ENCODE results near the gene ASCL1. TPM values are rescaled to one million over a fixed set of nuclear protein-coding genes. Genes with fewer than 3 reads are reported as not detected.

Gene ASCL1
- total and polyA plus RNA-seq, 2 of the 13 experiments (the other 11 are each of a cell fraction or from before 2014, with no cell fraction given): not detected

DNA sequence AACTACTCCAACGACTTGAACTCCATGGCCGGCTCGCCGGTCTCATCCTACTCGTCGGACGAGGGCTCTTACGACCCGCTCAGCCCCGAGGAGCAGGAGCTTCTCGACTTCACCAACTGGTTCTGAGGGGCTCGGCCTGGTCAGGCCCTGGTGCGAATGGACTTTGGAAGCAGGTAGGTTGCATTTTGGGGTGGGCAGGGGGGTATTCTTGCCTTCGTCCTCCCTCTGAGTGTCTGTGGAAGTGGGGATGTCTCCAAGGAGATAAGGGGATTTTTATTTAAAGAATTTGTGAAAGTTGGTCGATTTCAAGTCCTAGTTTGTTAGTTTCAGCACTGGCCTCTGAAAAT is 1.3 kb downstream of the ASCL1 start:
- intact Hi-C loops (cut with micrococcal nuclease; ENCODE audit: unreplicated experiment): no loop called here
- H3K27me3 ChIP-seq (ENCODE audit: control insufficient read depth in 1 of 2, insufficient read depth in 2 of 2, low read length in 2 of 2): peaks cover 7 to 81% of the 10 kb centered on the region in 2 experiments
- TF ChIP-seq, protein P1, sequence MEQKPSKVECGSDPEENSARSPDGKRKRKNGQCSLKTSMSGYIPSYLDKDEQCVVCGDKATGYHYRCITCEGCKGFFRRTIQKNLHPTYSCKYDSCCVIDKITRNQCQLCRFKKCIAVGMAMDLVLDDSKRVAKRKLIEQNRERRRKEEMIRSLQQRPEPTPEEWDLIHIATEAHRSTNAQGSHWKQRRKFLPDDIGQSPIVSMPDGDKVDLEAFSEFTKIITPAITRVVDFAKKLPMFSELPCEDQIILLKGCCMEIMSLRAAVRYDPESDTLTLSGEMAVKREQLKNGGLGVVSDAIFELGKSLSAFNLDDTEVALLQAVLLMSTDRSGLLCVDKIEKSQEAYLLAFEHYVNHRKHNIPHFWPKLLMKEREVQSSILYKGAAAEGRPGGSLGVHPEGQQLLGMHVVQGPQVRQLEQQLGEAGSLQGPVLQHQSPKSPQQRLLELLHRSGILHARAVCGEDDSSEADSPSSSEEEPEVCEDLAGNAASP (CRISPR knock-in tag; IDR thresholded peaks at IDR 0.05; ENCODE audit: borderline replicate concordance): no peak
- no peak for TF ChIP-seq ZNF557 (CRISPR knock-in tag; IDR thresholded peaks at IDR 0.05)
- ChIA-PET CTCF (ENCODE audit: low intra/inter-chr PET ratio, low total read pairs) (no interaction called here), POLR2A (no interaction called here)
- no peak overlapping the region for H3K4me2 ChIP-seq (ENCODE audit: low read depth, low read length)
- no peak for DNase-seq (ENCODE audit: low spot score)
- H3K9me3 ChIP-seq (ENCODE audit: low read length): no peaks in the 10 kb centered on the region
- 59% methylated on average over 14 of the region's 15 CpGs for WGBS (ENCODE audit: low lambda C conversion rate)
- no peak overlapping the region for H3K9ac ChIP-seq (ENCODE audit: insufficient read depth, low read depth, low read length)
- BruUV-seq (replicated peaks): no TSS peak
- no peak overlapping the region for H3K27ac ChIP-seq (ENCODE audit: extremely low read length, insufficient read depth, low read length)
- no peaks in the 10 kb centered on the region for H4K20me1 ChIP-seq (ENCODE audit: insufficient read depth, low read length)
- no peak overlapping the region for H3K4me3 ChIP-seq (replicated peaks in 1 of 3; ENCODE audit: insufficient read depth in 1 of 3, low read depth in 2 of 3, low read length in 3 of 3)
- in situ Hi-C loops (cut with HindIII; ENCODE audit: extremely low pct_ligation_motif_present, low pct_unique_long_range_greater_than_20kb): no loop called here
- no peak overlapping the region for H2AFZ ChIP-seq (ENCODE audit: low read length)
- H3K4me1 ChIP-seq (ENCODE audit: insufficient read depth, low read length): peaks cover 12% of the 10 kb centered on the region
- H3K79me2 ChIP-seq (ENCODE audit: insufficient read depth, low read length): no peaks in the 10 kb centered on the region
- no peak for FAIRE-seq
- no peak for ATAC-seq
- no peaks in the 10 kb centered on the region for H3K36me3 ChIP-seq (replicated peaks in 1 of 2; ENCODE audit: control insufficient read depth in 1 of 2, insufficient read depth in 2 of 2, low read length in 2 of 2)

DNA sequence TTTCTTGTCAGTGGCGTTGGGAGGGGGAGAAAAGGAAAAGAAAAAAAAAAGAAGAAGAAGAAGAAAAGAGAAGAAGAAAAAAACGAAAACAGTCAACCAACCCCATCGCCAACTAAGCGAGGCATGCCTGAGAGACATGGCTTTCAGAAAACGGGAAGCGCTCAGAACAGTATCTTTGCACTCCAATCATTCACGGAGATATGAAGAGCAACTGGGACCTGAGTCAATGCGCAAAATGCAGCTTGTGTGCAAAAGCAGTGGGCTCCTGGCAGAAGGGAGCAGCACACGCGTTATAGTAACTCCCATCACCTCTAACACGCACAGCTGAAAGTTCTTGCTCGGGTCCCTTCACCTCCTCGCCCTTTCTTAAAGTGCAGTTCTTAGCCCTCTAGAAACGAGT is 1.9 kb downstream of the ASCL1 start:
- no peak for DNase-seq (ENCODE audit: low spot score)
- H3K9ac ChIP-seq (ENCODE audit: insufficient read depth, low read depth, low read length): no peak overlapping the region
- H2AFZ ChIP-seq (ENCODE audit: low read length): no peak overlapping the region
- H3K9me3 ChIP-seq (ENCODE audit: low read length): no peaks in the 10 kb centered on the region
- no TSS peak for BruUV-seq (replicated peaks)
- no peak for ATAC-seq
- in situ Hi-C loops (cut with HindIII; ENCODE audit: extremely low pct_ligation_motif_present, low pct_unique_long_range_greater_than_20kb) (no loop called here), intact Hi-C loops (cut with micrococcal nuclease; ENCODE audit: unreplicated experiment) (no loop called here)
- no peak for TF ChIP-seq SP5 (CRISPR knock-in tag; IDR thresholded peaks at IDR 0.05; ENCODE audit: borderline replicate concordance, low read depth)
- no peak for TF ChIP-seq SCMH1 (CRISPR knock-in tag; IDR thresholded peaks at IDR 0.05; ENCODE audit: borderline replicate concordance)
- no peak for TF ChIP-seq ZNF841 (CRISPR knock-in tag; IDR thresholded peaks at IDR 0.05; ENCODE audit: borderline replicate concordance)
- TF ChIP-seq, protein P2, sequence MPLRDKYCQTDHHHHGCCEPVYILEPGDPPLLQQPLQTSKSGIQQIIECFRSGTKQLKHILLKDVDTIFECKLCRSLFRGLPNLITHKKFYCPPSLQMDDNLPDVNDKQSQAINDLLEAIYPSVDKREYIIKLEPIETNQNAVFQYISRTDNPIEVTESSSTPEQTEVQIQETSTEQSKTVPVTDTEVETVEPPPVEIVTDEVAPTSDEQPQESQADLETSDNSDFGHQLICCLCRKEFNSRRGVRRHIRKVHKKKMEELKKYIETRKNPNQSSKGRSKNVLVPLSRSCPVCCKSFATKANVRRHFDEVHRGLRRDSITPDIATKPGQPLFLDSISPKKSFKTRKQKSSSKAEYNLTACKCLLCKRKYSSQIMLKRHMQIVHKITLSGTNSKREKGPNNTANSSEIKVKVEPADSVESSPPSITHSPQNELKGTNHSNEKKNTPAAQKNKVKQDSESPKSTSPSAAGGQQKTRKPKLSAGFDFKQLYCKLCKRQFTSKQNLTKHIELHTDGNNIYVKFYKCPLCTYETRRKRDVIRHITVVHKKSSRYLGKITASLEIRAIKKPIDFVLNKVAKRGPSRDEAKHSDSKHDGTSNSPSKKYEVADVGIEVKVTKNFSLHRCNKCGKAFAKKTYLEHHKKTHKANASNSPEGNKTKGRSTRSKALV (CRISPR knock-in tag; IDR thresholded peaks at IDR 0.05): no peak
- no peak for TF ChIP-seq CCAR2 (optimal IDR thresholded peaks at IDR 0.05; ENCODE audit: low read depth, low read length)
- no peak for TF ChIP-seq ZKSCAN1 (IDR thresholded peaks at IDR 0.05; ENCODE audit: low read length)
- TF ChIP-seq ZNF546 (CRISPR knock-in tag; conservative IDR thresholded peaks at IDR 0.05): no peak
- TF ChIP-seq, protein P3, sequence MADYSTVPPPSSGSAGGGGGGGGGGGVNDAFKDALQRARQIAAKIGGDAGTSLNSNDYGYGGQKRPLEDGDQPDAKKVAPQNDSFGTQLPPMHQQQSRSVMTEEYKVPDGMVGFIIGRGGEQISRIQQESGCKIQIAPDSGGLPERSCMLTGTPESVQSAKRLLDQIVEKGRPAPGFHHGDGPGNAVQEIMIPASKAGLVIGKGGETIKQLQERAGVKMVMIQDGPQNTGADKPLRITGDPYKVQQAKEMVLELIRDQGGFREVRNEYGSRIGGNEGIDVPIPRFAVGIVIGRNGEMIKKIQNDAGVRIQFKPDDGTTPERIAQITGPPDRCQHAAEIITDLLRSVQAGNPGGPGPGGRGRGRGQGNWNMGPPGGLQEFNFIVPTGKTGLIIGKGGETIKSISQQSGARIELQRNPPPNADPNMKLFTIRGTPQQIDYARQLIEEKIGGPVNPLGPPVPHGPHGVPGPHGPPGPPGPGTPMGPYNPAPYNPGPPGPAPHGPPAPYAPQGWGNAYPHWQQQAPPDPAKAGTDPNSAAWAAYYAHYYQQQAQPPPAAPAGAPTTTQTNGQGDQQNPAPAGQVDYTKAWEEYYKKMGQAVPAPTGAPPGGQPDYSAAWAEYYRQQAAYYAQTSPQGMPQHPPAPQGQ (CRISPR knock-in tag; IDR thresholded peaks at IDR 0.05; ENCODE audit: borderline replicate concordance): no peak
- no peak for TF ChIP-seq RFXANK (CRISPR knock-in tag; IDR thresholded peaks at IDR 0.05)
- TF ChIP-seq GTF3A (CRISPR knock-in tag; conservative IDR thresholded peaks at IDR 0.05): no peak
- H3K4me3 ChIP-seq (replicated peaks in 1 of 3; ENCODE audit: insufficient read depth in 1 of 3, low read depth in 2 of 3, low read length in 3 of 3): no peak overlapping the region
- peaks cover 12% of the 10 kb centered on the region for H3K4me1 ChIP-seq (ENCODE audit: insufficient read depth, low read length)
- no peaks in the 10 kb centered on the region for H3K79me2 ChIP-seq (ENCODE audit: insufficient read depth, low read length)
- H4K20me1 ChIP-seq (ENCODE audit: insufficient read depth, low read length): no peaks in the 10 kb centered on the region
- H3K36me3 ChIP-seq (replicated peaks in 1 of 2; ENCODE audit: control insufficient read depth in 1 of 2, insufficient read depth in 2 of 2, low read length in 2 of 2): no peaks in the 10 kb centered on the region
- CTCF ChIA-PET (ENCODE audit: low intra/inter-chr PET ratio, low total read pairs): no interaction called here
- no peak for FAIRE-seq
- WGBS (ENCODE audit: low lambda C conversion rate): 36% methylated on average over 14 of the region's 14 CpGs
- no peak overlapping the region for H3K4me2 ChIP-seq (ENCODE audit: low read depth, low read length)
- H3K27me3 ChIP-seq (ENCODE audit: control insufficient read depth in 1 of 2, insufficient read depth in 2 of 2, low read length in 2 of 2): peaks cover 7 to 86% of the 10 kb centered on the region in 2 experiments
- H3K27ac ChIP-seq (ENCODE audit: extremely low read length, insufficient read depth, low read length): no peak overlapping the region
- POLR2A ChIA-PET: no interaction called here

All from HepG2 (cell line).